ENCODE results near the gene MICU1.
A peak's percentile ranks its signal among the peaks of the same experiment; 100 is the strongest.

The MICU1 gene

GRCh38 chr10:72344932-72345331 is 280.9 kb downstream of the MICU1 start:
- no peaks in the 10 kb centered on the region for H3K4me1 ChIP-seq
- TF ChIP-seq CTCF (IDR thresholded peaks at IDR 0.05) = no peak
- no peak overlapping the region for H3K27ac ChIP-seq
- peaks cover 53% of the 10 kb centered on the region for H3K79me2 ChIP-seq
- no peak overlapping the region for H2AFZ ChIP-seq
- no peaks in the 10 kb centered on the region for H3K36me3 ChIP-seq (ENCODE audit: control insufficient read depth, insufficient read depth, low read length)
- no peak overlapping the region for H3K4me3 ChIP-seq (ENCODE audit: low read depth, low read length)
- H3K9ac ChIP-seq = no peak overlapping the region
- no peaks in the 10 kb centered on the region for H3K9me3 ChIP-seq (ENCODE audit: control insufficient read depth, low read length)
- no peak overlapping the region for H3K4me2 ChIP-seq (ENCODE audit: low read length)
- H3K27me3 ChIP-seq (ENCODE audit: control insufficient read depth, insufficient read depth, low read length) = no peaks in the 10 kb centered on the region

- Histone ChIP-seq H3K27ac (no peak overlapping the region), H3K4me2 (ENCODE audit: low read length) (no peak overlapping the region), H3K9me3 (ENCODE audit: control insufficient read depth, low read length) (no peaks in the 10 kb centered on the region), H3K9ac (no peak overlapping the region), H3K4me3 (ENCODE audit: low read depth, low read length) (no peak overlapping the region), H3K79me2 (peaks cover 32% of the 10 kb centered on the region), H3K27me3 (ENCODE audit: control insufficient read depth, insufficient read depth, low read length) (no peaks in the 10 kb centered on the region), H3K4me1 (peaks cover 2% of the 10 kb centered on the region), H3K36me3 (ENCODE audit: control insufficient read depth, insufficient read depth, low read length) (no peaks in the 10 kb centered on the region), H2AFZ (no peak overlapping the region)
- no peak for TF ChIP-seq CTCF (IDR thresholded peaks at IDR 0.05)
These were observed 283.0 kb downstream of the MICU1 start for GRCh38 chr10:72342911-72343310.

- no peaks in the 10 kb centered on the region for H3K36me3 ChIP-seq (ENCODE audit: control insufficient read depth, insufficient read depth, low read length)
- H3K9ac ChIP-seq = no peak overlapping the region
- no peaks in the 10 kb centered on the region for H3K9me3 ChIP-seq (ENCODE audit: control insufficient read depth, low read length)
- no peaks in the 10 kb centered on the region for H3K27me3 ChIP-seq (ENCODE audit: control insufficient read depth, insufficient read depth, low read length)
- H2AFZ ChIP-seq = no peak overlapping the region
- TF ChIP-seq CTCF (IDR thresholded peaks at IDR 0.05) = peak; percentile 93
- no peak overlapping the region for H3K4me2 ChIP-seq (ENCODE audit: low read length)
- peaks cover 7% of the 10 kb centered on the region for H3K4me1 ChIP-seq
- H3K4me3 ChIP-seq (ENCODE audit: low read depth, low read length) = no peak overlapping the region
- H3K79me2 ChIP-seq = peaks cover 17% of the 10 kb centered on the region
- H3K27ac ChIP-seq = no peak overlapping the region
These were observed 285.2 kb downstream of the MICU1 start for GRCh38 chr10:72340510-72341261.

- H2AFZ ChIP-seq = no peak overlapping the region
- no peak overlapping the region for H3K4me2 ChIP-seq (ENCODE audit: low read length)
- H3K9ac ChIP-seq = no peak overlapping the region
- H3K4me1 ChIP-seq = peaks cover 20% of the 10 kb centered on the region
- no peaks in the 10 kb centered on the region for H3K9me3 ChIP-seq (ENCODE audit: control insufficient read depth, low read length)
- H3K79me2 ChIP-seq = peaks cover 3% of the 10 kb centered on the region
- no peaks in the 10 kb centered on the region for H3K36me3 ChIP-seq (ENCODE audit: control insufficient read depth, insufficient read depth, low read length)
- H3K27ac ChIP-seq = no peak overlapping the region
- TF ChIP-seq CTCF (IDR thresholded peaks at IDR 0.05) = no peak
- H3K4me3 ChIP-seq (ENCODE audit: low read depth, low read length) = no peak overlapping the region
- no peaks in the 10 kb centered on the region for H3K27me3 ChIP-seq (ENCODE audit: control insufficient read depth, insufficient read depth, low read length)
These were observed 287.7 kb downstream of the MICU1 start for GRCh38 chr10:72338180-72338579.

- H3K79me2 ChIP-seq = peaks cover 2% of the 10 kb centered on the region
- H3K4me3 ChIP-seq (ENCODE audit: low read depth, low read length) = no peak overlapping the region
- H3K9me3 ChIP-seq (ENCODE audit: control insufficient read depth, low read length) = no peaks in the 10 kb centered on the region
- TF ChIP-seq CTCF (IDR thresholded peaks at IDR 0.05) = no peak
- H3K4me1 ChIP-seq = peaks cover 24% of the 10 kb centered on the region
- H3K27me3 ChIP-seq (ENCODE audit: control insufficient read depth, insufficient read depth, low read length) = no peaks in the 10 kb centered on the region
- no peak overlapping the region for H3K4me2 ChIP-seq (ENCODE audit: low read length)
- no peak overlapping the region for H3K27ac ChIP-seq
- H3K36me3 ChIP-seq (ENCODE audit: control insufficient read depth, insufficient read depth, low read length) = no peaks in the 10 kb centered on the region
- H3K9ac ChIP-seq = no peak overlapping the region
- H2AFZ ChIP-seq = no peak overlapping the region
These were observed 288.2 kb downstream of the MICU1 start for GRCh38 chr10:72337722-72338121.

Measured in parathyroid adenoma (tissue), 2 donors.